Liver (tissue), 9 donors: ENCODE results near the gene SKI. TPM values are rescaled to one million over a fixed set of nuclear protein-coding genes. Genes with fewer than 3 reads are reported as not detected.

Source experiments
- DNase-seq: peaks from one replicate; pipeline ENCODE4 v3.0.0-alpha.2; 2017; ENCODE audit warnings: low spot score
- H3K27ac ChIP-seq, 2 donors: one replicate each; pipeline ENCODE4 v1.7.0; 2013; ENCODE audit warnings: inconsistent platforms in 2 of 2, low read length in 2 of 2, control low read depth in 1 of 2, low read depth in 1 of 2, mild to moderate bottlenecking in 1 of 2
- H3K27me3 ChIP-seq, 4 donors: one replicate each; pipeline versions ENCODE4 v1.6.1 to v1.7.0; 2013; ENCODE audit warnings: low read length in 3 of 4, inconsistent platforms in 1 of 4, mild to moderate bottlenecking in 1 of 4, moderate library complexity in 1 of 4; ENCODE audit not compliant: control insufficient read depth in 4 of 4, insufficient read depth in 4 of 4
- H3K36me3 ChIP-seq, 4 donors: one replicate each; pipeline versions ENCODE4 v1.6.1 to v1.7.0; 2013; ENCODE audit warnings: low read length in 3 of 4, mild to moderate bottlenecking in 3 of 4, low read depth in 1 of 4, moderate library complexity in 1 of 4; ENCODE audit not compliant: control insufficient read depth in 4 of 4, insufficient read depth in 3 of 4
- H3K4me1 ChIP-seq, 4 donors: one replicate each; pipeline versions ENCODE4 v1.6.1 to v1.7.0; 2013; ENCODE audit warnings: low read length in 3 of 4, mild to moderate bottlenecking in 3 of 4, moderate library complexity in 1 of 4; ENCODE audit not compliant: control insufficient read depth in 4 of 4, insufficient read depth in 4 of 4
- H3K4me3 ChIP-seq, 3 donors: one replicate each; pipeline versions ENCODE4 v1.6.1 to v1.7.0; 2013; ENCODE audit warnings: low read length in 3 of 3, control low read depth in 1 of 3, low read depth in 1 of 3, mild to moderate bottlenecking in 1 of 3
- H3K9ac ChIP-seq, 2 donors: one replicate each; pipeline ENCODE4 v1.7.0; 2013; ENCODE audit warnings: low read length in 2 of 2, mild to moderate bottlenecking in 2 of 2, moderate library complexity in 2 of 2, control low read depth in 1 of 2, low read depth in 1 of 2
- H3K9me3 ChIP-seq, 4 donors: one replicate each; pipeline versions ENCODE4 v1.6.1 to v1.7.0; 2013; ENCODE audit warnings: low read length in 3 of 4; ENCODE audit not compliant: control insufficient read depth in 4 of 4
- EGR1 ChIP-seq, 2 donors: IDR thresholded peaks; 2 replicates each; pipeline ENCODE4 v1.6.1; 2016 to 2018; ENCODE audit warnings: antibody characterized with exemption in 2 of 2, low read depth in 2 of 2
- FOXA1 ChIP-seq: IDR thresholded peaks from 2 replicates; pipeline ENCODE4 v1.6.1; 2016; ENCODE audit warnings: antibody characterized with exemption
- FOXA2 ChIP-seq: IDR thresholded peaks from 2 replicates; pipeline ENCODE4 v1.6.1; 2016; ENCODE audit warnings: antibody characterized with exemption
- HNF4G ChIP-seq: IDR thresholded peaks from 2 replicates; pipeline ENCODE4 v1.6.1; 2016; ENCODE audit warnings: antibody characterized with exemption
- JUND ChIP-seq, 2 donors: IDR thresholded peaks; 2 replicates each; pipeline ENCODE4 v1.6.1; 2016; ENCODE audit warnings: antibody characterized with exemption in 2 of 2
- MAX ChIP-seq: IDR thresholded peaks from 2 replicates; pipeline ENCODE4 v1.6.1; 2016; ENCODE audit warnings: antibody characterized with exemption
- REST ChIP-seq: IDR thresholded peaks from 2 replicates; pipeline ENCODE4 v1.6.1; 2016; ENCODE audit warnings: antibody characterized with exemption, mild to moderate bottlenecking
- RXRA ChIP-seq, 2 donors: IDR thresholded peaks; 2 replicates each; pipeline ENCODE4 v1.6.1; 2017 to 2018; ENCODE audit warnings: antibody characterized with exemption in 2 of 2, mild to moderate bottlenecking in 1 of 2
- TAF1 ChIP-seq: conservative IDR thresholded peaks from 2 replicates; pipeline ENCODE4 v1.6.1; 2016; ENCODE audit warnings: antibody characterized with exemption, mild to moderate bottlenecking
- ZBTB33 ChIP-seq: IDR thresholded peaks from 2 replicates; pipeline ENCODE4 v1.6.1; 2016; ENCODE audit warnings: antibody characterized with exemption
- WGBS: extraction: QIAGEN DNeasy Blood & Tissue Kit; methylation state at CpG from one replicate; pipeline ENCODE4 v1.1.7; 2013; 5-methylcytosine and 5-hydroxymethylcytosine counted together
- polyA plus RNA-seq, 2 donors: library from polyadenylated mRNA; stranded (reverse) in 1 of 2; unstranded in 1 of 2; fragments of 200-250 nt in 1 of 2; fragments of >200 nt in 1 of 2; fragmentation: Nextera tagmentation in 1 of 2; extraction: Ambion mirVana in 1 of 2; gene quantifications; one replicate each; pipeline versions ENCODE4 v1.2.1 to v1.2.3, GENCODE V29; 2013 to 2015
- total RNA-seq, 2 donors: library from RNA; depleted of rRNA; stranded (reverse); fragments of >200 nt; gene quantifications; one replicate each; pipeline ENCODE4 v1.2.3, GENCODE V29; 2014
- donor health status: healthy.
- donor health status: healthy.
- donor health status: healthy.
- donor health status: healthy.
- donor health status: healthy.

The SKI gene
- total and polyA plus RNA-seq, 4 donors, result 3.2 to 21.3 (median 19.5) TPM

- Histone ChIP-seq H3K36me3 (peaks cover 0 to 9% (median under 1%) of the 10 kb centered on the region in 4 donors), H3K27ac (no peak overlapping the region), H3K4me3 (no peak overlapping the region), H3K4me1 (peaks cover 7 to 19% (median 13%) of the 10 kb centered on the region in 4 donors), H3K9me3 (no peaks in the 10 kb centered on the region), H3K9ac (no peak overlapping the region), H3K27me3 (no peaks in the 10 kb centered on the region)
- DNase-seq, result no peak
- 95% methylated on average over 9 of the region's 9 CpGs for WGBS
- no peak for TF ChIP-seq REST
- TF ChIP-seq EGR1 (IDR thresholded peaks at IDR 0.05; ENCODE audit: low read depth in 2 of 2), result no peak
- TF ChIP-seq RXRA (IDR thresholded peaks at IDR 0.05), result no peak
- no peak for TF ChIP-seq FOXA1
Observed at GRCh38 chr1:2186901-2187300, 41.2 kb upstream of the SKI start.

- no peaks in the 10 kb centered on the region for H3K27me3 ChIP-seq
- no peaks in the 10 kb centered on the region for H3K9me3 ChIP-seq
- 85% methylated on average over 13 of the region's 13 CpGs for WGBS
- TF ChIP-seq HNF4G, result no peak
- no peak overlapping the region for H3K27ac ChIP-seq
- H3K36me3 ChIP-seq, result peaks cover 0 to 9% (median under 1%) of the 10 kb centered on the region in 4 donors
- no peak for DNase-seq
- H3K4me3 ChIP-seq, result no peak overlapping the region
- peaks cover 7 to 19% (median 13%) of the 10 kb centered on the region in 4 donors for H3K4me1 ChIP-seq
- H3K9ac ChIP-seq, result no peak overlapping the region
Observed at GRCh38 chr1:2187619-2188018, 40.5 kb upstream of the SKI start.

GRCh38 chr1:2188336-2188735 is 39.8 kb upstream of the SKI start:
- Histone ChIP-seq H3K36me3 (peaks cover 0 to 9% (median under 1%) of the 10 kb centered on the region in 4 donors), H3K27ac (no peak overlapping the region), H3K27me3 (no peaks in the 10 kb centered on the region), H3K9me3 (no peaks in the 10 kb centered on the region), H3K9ac (no peak overlapping the region), H3K4me1 (peaks cover 7 to 20% (median 13%) of the 10 kb centered on the region in 4 donors), H3K4me3 (no peak overlapping the region)
- DNase-seq, result no peak
- no peak for TF ChIP-seq ZBTB33
- no peak for TF ChIP-seq FOXA2
- TF ChIP-seq RXRA (IDR thresholded peaks at IDR 0.05), result no peak
- TF ChIP-seq JUND (IDR thresholded peaks at IDR 0.05), result no peak
- TF ChIP-seq REST, result no peak
- TF ChIP-seq TAF1, result no peak
- no peak for TF ChIP-seq FOXA1
- no peak for TF ChIP-seq MAX
- WGBS, result 96% methylated on average over 16 of the region's 16 CpGs
